ENCODE results near the gene DOCK4. TPM values are rescaled to one million over a fixed set of nuclear protein-coding genes. Genes with fewer than 3 reads are reported as not detected.

Gene DOCK4
- total and polyA plus RNA-seq, 10 of the 15 experiments (the other 5 are each of a cell fraction or from before 2014, with no cell fraction given): 0.03 to 0.73 (median 0.38) TPM

GRCh38 chr7:112110175-112110574 lies 96.0 kb downstream of the DOCK4 start:
- in situ Hi-C loops (cut with MboI): no loop called here
- POLR2A ChIA-PET: no interaction called here
- no peak for DNase-seq (ENCODE audit: low read depth, low spot score)

More at GRCh38 chr7:112110175-112110574, 96.0 kb downstream of the DOCK4 start:
- FAIRE-seq (no peak), ATAC-seq (no peak)
- no peak overlapping the region for H3K27ac ChIP-seq (ENCODE audit: control insufficient read depth, insufficient read depth)
- no peak overlapping the region for H3K4me3 ChIP-seq
- no peaks in the 10 kb centered on the region for H4K20me1 ChIP-seq (ENCODE audit: control insufficient read depth, insufficient read depth)
- no peak overlapping the region for H3K9ac ChIP-seq (ENCODE audit: control insufficient read depth, insufficient read depth, low read length)
- no peaks in the 10 kb centered on the region for H3K27me3 ChIP-seq (replicated peaks in 1 of 2; ENCODE audit: control insufficient read depth in 2 of 2, insufficient read depth in 2 of 2, low read length in 1 of 2)
- ChIA-PET CTCF (no interaction called here), RAD21 (ENCODE audit: unreplicated experiment) (no interaction called here), SMC1A (ENCODE audit: uncharacterized antibody, unreplicated experiment) (no interaction called here)
- no peak overlapping the region for H3K4me2 ChIP-seq (ENCODE audit: control insufficient read depth, insufficient read depth)
- intact Hi-C loops (cut with micrococcal nuclease; ENCODE audit: unreplicated experiment): no loop called here
- BruUV-seq (replicated peaks): no TSS peak
- no peaks in the 10 kb centered on the region for H3K36me3 ChIP-seq (ENCODE audit: control insufficient read depth in 2 of 2, insufficient read depth in 2 of 2, low read length in 1 of 2)
- no peaks in the 10 kb centered on the region for H3K4me1 ChIP-seq (ENCODE audit: control insufficient read depth, insufficient read depth, low read length)
- TF ChIP-seq CREM (IDR thresholded peaks at IDR 0.05; ENCODE audit: low read depth) (no peak), RCOR1 (conservative IDR thresholded peaks at IDR 0.05; ENCODE audit: low read depth, low read length) (no peak), BCL11A (IDR thresholded peaks at IDR 0.05; ENCODE audit: low read depth, low read length) (no peak), SIX5 (IDR thresholded peaks at IDR 0.05; ENCODE audit: low read depth, low read length, severe bottlenecking) (no peak), E2F8 (IDR thresholded peaks at IDR 0.05; ENCODE audit: low read depth, partially characterized antibody) (no peak), NRF1 (conservative IDR thresholded peaks at IDR 0.05; ENCODE audit: low read depth, low read length) (no peak), GABPA (IDR thresholded peaks at IDR 0.05; ENCODE audit: low read depth) (no peak), STAT3 (IDR thresholded peaks at IDR 0.05; ENCODE audit: low read depth, low read length) (no peak), KAT2A (conservative IDR thresholded peaks at IDR 0.05; ENCODE audit: control insufficient read depth, low read depth, low read length) (no peak), KLF5 (IDR thresholded peaks at IDR 0.05; ENCODE audit: partially characterized antibody) (no peak), CTCF (IDR thresholded peaks at IDR 0.05 in 2 of 3, conservative IDR thresholded peaks at IDR 0.05 in 1 of 3; ENCODE audit: control insufficient read depth in 2 of 3, extremely low read depth in 1 of 3, insufficient read depth in 1 of 3, low read depth in 3 of 3, low read length in 3 of 3) (no peak), CHD4 (IDR thresholded peaks at IDR 0.05) (no peak), SMC3 (IDR thresholded peaks at IDR 0.05; ENCODE audit: borderline replicate concordance, low read length) (no peak)
- TF ChIP-seq, protein P1, sequence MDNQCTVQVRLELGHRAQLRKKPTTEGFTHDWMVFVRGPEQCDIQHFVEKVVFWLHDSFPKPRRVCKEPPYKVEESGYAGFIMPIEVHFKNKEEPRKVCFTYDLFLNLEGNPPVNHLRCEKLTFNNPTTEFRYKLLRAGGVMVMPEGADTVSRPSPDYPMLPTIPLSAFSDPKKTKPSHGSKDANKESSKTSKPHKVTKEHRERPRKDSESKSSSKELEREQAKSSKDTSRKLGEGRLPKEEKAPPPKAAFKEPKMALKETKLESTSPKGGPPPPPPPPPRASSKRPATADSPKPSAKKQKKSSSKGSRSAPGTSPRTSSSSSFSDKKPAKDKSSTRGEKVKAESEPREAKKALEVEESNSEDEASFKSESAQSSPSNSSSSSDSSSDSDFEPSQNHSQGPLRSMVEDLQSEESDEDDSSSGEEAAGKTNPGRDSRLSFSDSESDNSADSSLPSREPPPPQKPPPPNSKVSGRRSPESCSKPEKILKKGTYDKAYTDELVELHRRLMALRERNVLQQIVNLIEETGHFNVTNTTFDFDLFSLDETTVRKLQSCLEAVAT (IDR thresholded peaks at IDR 0.05): no peak
- no peaks in the 10 kb centered on the region for H3K9me3 ChIP-seq (replicated peaks; ENCODE audit: control insufficient read depth, insufficient read depth, low read length)
- no peaks in the 10 kb centered on the region for H3K79me2 ChIP-seq (ENCODE audit: control insufficient read depth, insufficient read depth, low read length)
- H2AFZ ChIP-seq (ENCODE audit: control insufficient read depth, low read depth, low read length): no peak overlapping the region
- 68% methylated on average over 2 of the region's 2 CpGs for WGBS (ENCODE audit: insufficient coverage, insufficient replicate concordance, low lambda C conversion rate, missing lambda C conversion rate)
